ENCODE data around the gene SPATC1L. TPM values are rescaled to one million over a fixed set of nuclear protein-coding genes. Genes with fewer than 3 reads are reported as not detected.
A peak's percentile ranks its signal among the peaks of the same experiment; 100 is the strongest.

The SPATC1L gene
- total RNA-seq, 1 donor from 2014 or later: 32.8 TPM

DNA sequence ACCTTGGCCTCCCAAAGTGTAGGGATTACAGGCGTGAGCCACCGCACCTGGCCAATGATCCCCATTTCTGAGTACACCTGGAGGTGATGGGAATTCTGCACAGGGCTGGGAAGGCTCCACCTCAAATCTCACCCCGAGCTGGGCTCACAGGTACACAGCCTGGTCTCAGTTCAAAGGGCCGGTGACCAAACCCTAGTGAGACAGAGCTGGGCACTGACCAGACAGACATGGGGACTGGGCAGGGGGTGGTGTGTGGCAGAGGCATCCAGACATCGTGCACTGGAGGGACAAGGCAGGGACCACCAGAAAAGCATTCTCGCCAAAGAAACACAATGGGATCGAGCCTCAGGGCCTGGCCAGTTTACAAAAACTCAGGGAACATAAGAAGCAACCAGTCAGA, 27.1 kb upstream of the SPATC1L start:
- no peaks in the 10 kb centered on the region for H3K4me1 Mint-ChIP-seq (ENCODE audit: low read depth)
- H3K27me3 Mint-ChIP-seq: no peaks in the 10 kb centered on the region
- no peak overlapping the region for H3K27ac Mint-ChIP-seq
- TF ChIP-seq, protein P1, sequence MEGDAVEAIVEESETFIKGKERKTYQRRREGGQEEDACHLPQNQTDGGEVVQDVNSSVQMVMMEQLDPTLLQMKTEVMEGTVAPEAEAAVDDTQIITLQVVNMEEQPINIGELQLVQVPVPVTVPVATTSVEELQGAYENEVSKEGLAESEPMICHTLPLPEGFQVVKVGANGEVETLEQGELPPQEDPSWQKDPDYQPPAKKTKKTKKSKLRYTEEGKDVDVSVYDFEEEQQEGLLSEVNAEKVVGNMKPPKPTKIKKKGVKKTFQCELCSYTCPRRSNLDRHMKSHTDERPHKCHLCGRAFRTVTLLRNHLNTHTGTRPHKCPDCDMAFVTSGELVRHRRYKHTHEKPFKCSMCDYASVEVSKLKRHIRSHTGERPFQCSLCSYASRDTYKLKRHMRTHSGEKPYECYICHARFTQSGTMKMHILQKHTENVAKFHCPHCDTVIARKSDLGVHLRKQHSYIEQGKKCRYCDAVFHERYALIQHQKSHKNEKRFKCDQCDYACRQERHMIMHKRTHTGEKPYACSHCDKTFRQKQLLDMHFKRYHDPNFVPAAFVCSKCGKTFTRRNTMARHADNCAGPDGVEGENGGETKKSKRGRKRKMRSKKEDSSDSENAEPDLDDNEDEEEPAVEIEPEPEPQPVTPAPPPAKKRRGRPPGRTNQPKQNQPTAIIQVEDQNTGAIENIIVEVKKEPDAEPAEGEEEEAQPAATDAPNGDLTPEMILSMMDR (IDR thresholded peaks at IDR 0.05; ENCODE audit: unreplicated experiment): no peak
- peaks cover 2% of the 10 kb centered on the region for H3K36me3 Mint-ChIP-seq (ENCODE audit: insufficient read depth)
- no peak overlapping the region for H3K4me3 Mint-ChIP-seq (ENCODE audit: low read depth)
- no peak for DNase-seq (ENCODE audit: low spot score, unreplicated experiment)
- no peaks in the 10 kb centered on the region for H3K9me3 Mint-ChIP-seq (ENCODE audit: low read depth)

GRCh38 chr21:46210378-46211136, 26.3 kb upstream of the SPATC1L start:
- DNase-seq (ENCODE audit: low spot score, unreplicated experiment): no peak
- Mint-ChIP-seq H3K36me3 (ENCODE audit: insufficient read depth) (peaks cover 3% of the 10 kb centered on the region), H3K9me3 (ENCODE audit: low read depth) (no peaks in the 10 kb centered on the region), H3K4me1 (ENCODE audit: low read depth) (no peaks in the 10 kb centered on the region), H3K4me3 (ENCODE audit: low read depth) (no peak overlapping the region), H3K27me3 (no peaks in the 10 kb centered on the region), H3K27ac (no peak overlapping the region)
- TF ChIP-seq, protein P1 (IDR thresholded peaks at IDR 0.05; ENCODE audit: unreplicated experiment): peak; percentile 25

GRCh38 chr21:46208761-46209721, 24.8 kb upstream of the SPATC1L start:
- TF ChIP-seq, protein P1 (IDR thresholded peaks at IDR 0.05; ENCODE audit: unreplicated experiment): no peak
- Mint-ChIP-seq H3K4me1 (ENCODE audit: low read depth) (no peaks in the 10 kb centered on the region), H3K4me3 (ENCODE audit: low read depth) (no peak overlapping the region), H3K27me3 (no peaks in the 10 kb centered on the region), H3K9me3 (ENCODE audit: low read depth) (no peaks in the 10 kb centered on the region), H3K36me3 (ENCODE audit: insufficient read depth) (peaks cover 5% of the 10 kb centered on the region), H3K27ac (no peak overlapping the region)
- no peak for DNase-seq (ENCODE audit: low spot score, unreplicated experiment)

- H3K36me3 Mint-ChIP-seq (ENCODE audit: insufficient read depth): peaks cover 10% of the 10 kb centered on the region
- H3K4me1 Mint-ChIP-seq (ENCODE audit: low read depth): no peaks in the 10 kb centered on the region
- H3K27me3 Mint-ChIP-seq: no peaks in the 10 kb centered on the region
- no peaks in the 10 kb centered on the region for H3K9me3 Mint-ChIP-seq (ENCODE audit: low read depth)
- no peak overlapping the region for H3K27ac Mint-ChIP-seq
- no peak overlapping the region for H3K4me3 Mint-ChIP-seq (ENCODE audit: low read depth)
- DNase-seq (ENCODE audit: low spot score, unreplicated experiment): no peak
- TF ChIP-seq, protein P1 (IDR thresholded peaks at IDR 0.05; ENCODE audit: unreplicated experiment): no peak
Observed at GRCh38 chr21:46207920-46208591, 23.8 kb upstream of the SPATC1L start.
